Measurements from ENCODE around the gene HMGB2.

Gene HMGB2

DNA sequence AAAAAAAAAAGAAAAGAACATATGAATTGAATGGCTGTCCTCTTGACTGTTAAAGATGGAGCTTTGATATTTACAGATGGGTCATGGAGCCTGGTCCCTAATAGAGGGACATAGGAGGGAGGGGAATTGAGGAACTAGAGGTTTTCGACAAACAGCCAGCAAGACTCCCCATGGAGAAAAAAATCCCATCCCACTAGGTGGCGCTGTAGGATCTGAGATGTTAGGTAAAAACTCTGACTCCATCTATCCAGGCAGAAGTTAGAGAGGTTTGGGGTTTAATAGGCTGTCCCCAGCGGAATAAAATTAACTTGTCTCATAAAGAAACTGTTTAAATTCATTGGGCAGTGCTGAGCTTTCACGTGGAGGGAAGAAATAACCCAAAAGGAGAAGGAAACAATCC is 45.9 kb downstream of the HMGB2 start:
- peak; percentile 97 for DNase-seq

GRCh38 chr4:173287486-173287885 is 46.7 kb downstream of the HMGB2 start:
- DNase-seq: no peak

DNA sequence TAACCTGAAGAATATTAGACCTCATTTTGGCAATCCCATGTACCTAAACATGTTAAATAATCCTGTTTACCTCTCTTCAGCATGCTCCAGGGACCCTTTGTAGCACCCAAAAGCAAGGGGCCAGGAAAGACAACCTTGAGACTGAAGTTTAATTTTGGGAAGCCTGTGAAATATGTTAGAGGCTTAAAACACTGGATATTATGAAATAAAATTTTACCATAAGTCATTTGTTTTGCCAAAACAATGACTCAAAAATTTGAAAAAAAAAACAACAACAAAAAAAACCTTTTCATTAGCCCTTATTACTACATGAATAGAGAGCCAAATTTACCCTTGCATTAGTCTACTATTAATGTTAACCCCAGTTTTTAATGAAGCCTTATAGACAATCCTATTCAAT is 49.7 kb downstream of the HMGB2 start:
- no peak for DNase-seq

DNA sequence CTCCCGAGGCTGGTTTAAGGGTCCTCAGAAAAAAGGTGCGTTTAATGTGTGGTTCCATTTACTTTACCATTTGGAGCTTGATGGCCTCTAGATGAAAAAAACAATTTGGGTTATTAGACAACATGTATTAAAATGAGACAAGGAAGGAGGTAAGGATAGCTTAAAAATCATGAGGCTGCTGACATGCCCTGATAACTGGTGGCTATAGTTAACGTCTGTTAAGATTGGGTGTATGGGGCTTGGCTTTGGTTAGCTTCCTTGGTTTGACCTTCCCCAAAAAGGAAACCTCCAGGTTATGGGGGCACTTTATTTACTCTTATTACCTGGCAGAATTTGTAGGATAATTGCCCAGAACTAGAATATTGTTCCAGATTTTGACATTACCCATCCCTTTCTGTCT is 51.5 kb downstream of the HMGB2 start:
- DNase-seq: peak; percentile 57

- DNase-seq: no peak
These were observed 51.9 kb downstream of the HMGB2 start for GRCh38 chr4:173282256-173282562.

- peak; percentile 95 for DNase-seq
These were observed 52.5 kb downstream of the HMGB2 start for GRCh38 chr4:173281406-173282255.

Data from hematopoietic multipotent progenitor cell treated with erythropoietin and hydrocortisone succinate and interleukin-3 and kit ligand, for 4 days (in vitro differentiated cells).